Left lung (tissue), 10 donors: ENCODE measurements around the gene DPP9. TPM values are rescaled to one million over a fixed set of nuclear protein-coding genes. Genes with fewer than 3 reads are reported as not detected.

Experiments
- ATAC-seq: fragments of 200-7000 bp; cut with Tn5 transposase; one replicate; pipeline ENCODE4 v1.9.1; 2020; ENCODE audit warnings: moderate library complexity
- DNase-seq, 4 donors: peaks; one replicate each; pipeline ENCODE4 v3.0.0-alpha.2; 2013 to 2020
- H3K27ac ChIP-seq, 2 donors: fragments of 200-600 bp; sonication (generic) in 1 of 2; one replicate each; pipeline versions ENCODE4 v1.5.0 to v1.8.0; 2020 to 2021
- H3K27me3 ChIP-seq, 2 donors: fragments of 200-600 bp; sonication (generic) in 1 of 2; one replicate each; pipeline versions ENCODE4 v1.5.0 to v1.8.0; 2020 to 2021
- H3K36me3 ChIP-seq, 2 donors: fragments of 200-600 bp; sonication (generic) in 1 of 2; one replicate each; pipeline versions ENCODE4 v1.5.0 to v1.8.0; 2020 to 2021
- H3K4me1 ChIP-seq, 2 donors: fragments of 200-600 bp; one replicate each; pipeline ENCODE4 v1.8.0; 2021
- H3K4me3 ChIP-seq, 2 donors: fragments of 200-600 bp; sonication (generic) in 1 of 2; one replicate each; pipeline versions ENCODE4 v1.5.0 to v1.8.0; 2020 to 2021; ENCODE audit warnings: mild to moderate bottlenecking in 1 of 2
- H3K9me3 ChIP-seq, 2 donors: fragments of 200-600 bp; sonication (generic) in 1 of 2; one replicate each; pipeline versions ENCODE4 v1.5.0 to v1.8.0; 2020 to 2021
- intact Hi-C, 2 donors: fragments of 100-400 bp; cut with DNase I; formaldehyde crosslinking; loops; one replicate each; pipeline versions ENCODE4 v1.11.2 to v1.14.2; 2022
- polyA plus RNA-seq, 6 donors: library from polyadenylated mRNA; unstranded; fragments of 120-200 nt; gene quantifications; one replicate each; pipeline ENCODE4 v1.2.1, GENCODE V29; 2013; ENCODE audit not compliant: insufficient read length in 6 of 6
- total RNA-seq, 2 donors: library from RNA; stranded (reverse); fragmentation: NEBNext Ultra II Directional; extraction: Animal tissue kit (Norgen Biotek cat#: 25700); gene quantifications; one replicate each; pipeline ENCODE4 v1.2.1, GENCODE V29; 2021
- TF ChIP-seq, protein P1 (sequence below), 2 donors: fragments of 200-600 bp; sonication (generic) in 1 of 2; IDR thresholded peaks; one replicate each; pipeline versions ENCODE4 v1.5.0 to v1.8.0; 2021; ENCODE audit warnings: antibody characterized with exemption in 2 of 2
- donor health status: DM: no; HTN: yes; CAD: no.
- donor health status: DM: no; HTN: no; CAD: no.

DPP9 gene
- total and polyA plus RNA-seq, 8 donors: 25.2 to 95.5 (median 31.3) TPM

DNA sequence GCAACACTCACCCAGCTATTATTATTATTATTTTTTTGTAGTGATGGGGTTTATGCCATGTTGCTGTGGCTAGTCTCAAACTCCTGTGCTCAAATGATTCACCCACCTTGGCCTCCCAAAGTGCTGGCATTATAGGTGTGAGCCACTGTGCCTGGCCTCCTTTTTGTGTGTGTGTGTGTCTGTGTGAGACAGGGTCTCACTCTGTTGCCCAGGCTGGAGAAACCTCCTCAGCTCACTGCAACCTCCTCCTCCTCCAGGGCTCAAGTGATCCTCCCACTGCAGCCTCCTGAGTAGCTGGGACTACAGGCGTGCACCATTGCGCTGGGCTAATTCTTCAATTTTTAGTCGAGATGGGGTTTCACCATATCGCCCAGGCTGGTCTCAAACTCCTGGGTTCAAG lies 49.9 kb downstream of the DPP9 start:
- intact Hi-C loops: no loop called here
- no peak for ATAC-seq

DNA sequence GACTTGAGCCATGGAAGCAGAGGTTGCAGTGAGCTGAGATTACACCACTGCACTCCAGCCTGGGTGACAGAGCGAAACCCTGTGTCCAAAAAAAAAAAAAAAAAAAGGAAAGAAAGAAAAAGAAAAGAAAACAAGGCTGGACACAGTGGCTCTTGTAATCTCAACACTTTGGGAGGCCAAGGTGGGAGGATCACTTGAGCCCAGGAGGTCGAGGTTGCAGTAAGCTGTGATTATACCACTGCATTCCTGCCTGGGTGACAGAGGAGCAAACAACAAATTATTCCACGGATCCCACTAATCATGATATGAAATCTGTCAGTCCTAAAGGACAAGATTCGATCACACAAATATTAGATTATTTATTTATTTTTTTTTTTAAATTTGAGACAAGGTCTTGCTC lies 50.4 kb downstream of the DPP9 start:
- intact Hi-C loops: no loop called here
- H3K4me3 ChIP-seq: no peak overlapping the region
- H3K4me1 ChIP-seq: peaks cover 10 to 18% of the 10 kb centered on the region in 2 donors
- H3K36me3 ChIP-seq: peaks cover 0 to 43% of the 10 kb centered on the region in 2 donors
- DNase-seq (no peak), ATAC-seq (no peak)
- TF ChIP-seq, protein P1, sequence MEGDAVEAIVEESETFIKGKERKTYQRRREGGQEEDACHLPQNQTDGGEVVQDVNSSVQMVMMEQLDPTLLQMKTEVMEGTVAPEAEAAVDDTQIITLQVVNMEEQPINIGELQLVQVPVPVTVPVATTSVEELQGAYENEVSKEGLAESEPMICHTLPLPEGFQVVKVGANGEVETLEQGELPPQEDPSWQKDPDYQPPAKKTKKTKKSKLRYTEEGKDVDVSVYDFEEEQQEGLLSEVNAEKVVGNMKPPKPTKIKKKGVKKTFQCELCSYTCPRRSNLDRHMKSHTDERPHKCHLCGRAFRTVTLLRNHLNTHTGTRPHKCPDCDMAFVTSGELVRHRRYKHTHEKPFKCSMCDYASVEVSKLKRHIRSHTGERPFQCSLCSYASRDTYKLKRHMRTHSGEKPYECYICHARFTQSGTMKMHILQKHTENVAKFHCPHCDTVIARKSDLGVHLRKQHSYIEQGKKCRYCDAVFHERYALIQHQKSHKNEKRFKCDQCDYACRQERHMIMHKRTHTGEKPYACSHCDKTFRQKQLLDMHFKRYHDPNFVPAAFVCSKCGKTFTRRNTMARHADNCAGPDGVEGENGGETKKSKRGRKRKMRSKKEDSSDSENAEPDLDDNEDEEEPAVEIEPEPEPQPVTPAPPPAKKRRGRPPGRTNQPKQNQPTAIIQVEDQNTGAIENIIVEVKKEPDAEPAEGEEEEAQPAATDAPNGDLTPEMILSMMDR (IDR thresholded peaks at IDR 0.05): no peak
- H3K9me3 ChIP-seq: no peaks in the 10 kb centered on the region
- no peaks in the 10 kb centered on the region for H3K27me3 ChIP-seq
- H3K27ac ChIP-seq: no peak overlapping the region

More for the DNA sequence above, 49.9 kb downstream of the DPP9 start:
- Histone ChIP-seq H3K36me3 (peaks cover 0 to 43% of the 10 kb centered on the region in 2 donors), H3K9me3 (no peaks in the 10 kb centered on the region), H3K4me3 (no peak overlapping the region), H3K4me1 (peaks cover 7 to 13% of the 10 kb centered on the region in 2 donors), H3K27me3 (no peaks in the 10 kb centered on the region), H3K27ac (no peak overlapping the region)
- TF ChIP-seq, protein P1 (IDR thresholded peaks at IDR 0.05): no peak
- no peak for DNase-seq

DNA sequence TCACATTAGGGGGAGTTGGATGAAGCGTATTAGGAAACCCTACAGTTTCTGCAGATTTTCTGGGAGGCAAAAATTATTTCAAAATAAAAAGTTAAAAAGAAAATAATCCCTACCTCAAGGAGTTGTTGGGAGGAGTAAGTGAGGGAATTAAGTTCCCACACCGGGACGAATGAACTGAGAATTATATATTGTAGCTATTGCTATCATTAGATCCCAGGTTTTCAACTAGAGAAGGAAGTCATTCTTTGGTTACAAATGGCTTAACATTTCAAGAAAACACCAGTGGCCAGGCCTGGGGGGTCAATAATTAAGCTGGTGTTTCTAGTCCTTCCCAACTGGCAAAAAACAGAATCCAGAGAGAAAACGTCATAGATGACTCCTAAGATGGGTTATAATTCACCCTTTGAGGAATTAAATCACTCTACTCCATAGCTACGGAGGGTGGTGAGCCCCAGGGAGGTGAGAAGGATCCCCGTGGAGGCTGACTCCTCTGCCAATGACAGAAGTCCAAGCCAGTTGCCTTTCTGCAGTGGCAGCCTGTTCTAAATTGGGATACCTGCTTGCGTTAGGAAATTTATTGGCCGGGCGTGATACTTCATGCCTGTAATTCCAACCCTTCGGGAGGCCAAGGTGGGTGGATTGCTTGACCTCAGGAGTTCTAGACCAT lies 52.3 kb downstream of the DPP9 start:
- H3K27ac ChIP-seq: peak overlapping the region in 1 of 2 donors; percentile 69

DNA sequence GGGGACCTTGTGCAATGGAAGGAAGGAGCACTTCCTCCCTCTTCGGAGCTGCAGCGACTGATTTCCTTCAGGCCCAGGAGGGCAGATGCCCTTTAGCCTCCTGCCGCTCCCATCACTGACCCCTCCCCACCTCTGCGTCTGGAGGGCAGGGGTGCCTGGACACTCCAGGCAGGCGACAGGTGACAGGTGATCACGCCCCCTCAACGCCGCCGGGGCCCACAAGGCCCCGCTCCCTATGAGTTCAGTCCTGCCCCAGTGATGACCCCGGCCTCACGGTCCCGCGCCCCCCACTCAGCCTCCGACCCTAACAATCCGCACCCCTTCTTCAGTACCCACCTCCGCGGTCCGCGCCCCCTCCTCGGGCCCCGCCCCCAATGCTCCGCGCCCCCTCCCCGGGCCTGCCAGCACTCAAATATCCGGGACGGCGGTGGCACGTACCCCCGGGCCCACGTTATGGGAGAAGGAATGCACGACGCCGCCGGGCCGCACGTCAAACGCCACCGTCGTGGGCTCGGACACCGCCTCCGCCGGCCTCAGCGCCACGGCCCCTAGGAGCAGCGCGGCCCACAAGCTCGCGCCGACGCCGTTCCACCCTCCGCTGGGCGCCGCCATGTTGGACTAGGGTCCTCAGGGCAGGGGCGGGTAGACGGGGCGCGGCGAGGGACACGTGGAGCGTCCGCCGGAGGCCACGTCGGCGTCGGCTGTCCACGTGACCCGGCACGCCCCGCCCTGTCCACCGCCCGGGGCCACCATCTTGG lies 53.7 kb downstream of the DPP9 start, which contains the start of gene MYDGF:
MYDGF (minus strand) TSS at position 620 of the 758 bp plus-strand sequence; CDS start at position 612, 8 bp downstream.
- peaks cover 0 to 43% of the 10 kb centered on the region in 2 donors for H3K36me3 ChIP-seq
- no peaks in the 10 kb centered on the region for H3K27me3 ChIP-seq
- H3K4me3 ChIP-seq: peak within 1 kb of the TSS; percentile 87 to 93
- peaks cover 10 to 34% of the 10 kb centered on the region in 2 donors for H3K4me1 ChIP-seq
- TF ChIP-seq, protein P1 (IDR thresholded peaks at IDR 0.05): no peak
- ATAC-seq (peak; percentile 99), DNase-seq (peak; percentile 72 to 98 (median 92))
- peak within 1 kb of the TSS; percentile 39 to 69 for H3K27ac ChIP-seq
- H3K9me3 ChIP-seq: no peaks in the 10 kb centered on the region
- intact Hi-C loops: no loop called here

More for the DNA sequence above, 52.3 kb downstream of the DPP9 start:
- Histone ChIP-seq H3K4me1 (peaks cover 10 to 34% of the 10 kb centered on the region in 2 donors), H3K4me3 (no peak overlapping the region), H3K9me3 (no peaks in the 10 kb centered on the region), H3K27me3 (no peaks in the 10 kb centered on the region), H3K36me3 (peaks cover 0 to 43% of the 10 kb centered on the region in 2 donors)
- ATAC-seq (no peak), DNase-seq (no peak)
- TF ChIP-seq, protein P1 (IDR thresholded peaks at IDR 0.05): no peak
- intact Hi-C loops: no loop called here

DNA sequence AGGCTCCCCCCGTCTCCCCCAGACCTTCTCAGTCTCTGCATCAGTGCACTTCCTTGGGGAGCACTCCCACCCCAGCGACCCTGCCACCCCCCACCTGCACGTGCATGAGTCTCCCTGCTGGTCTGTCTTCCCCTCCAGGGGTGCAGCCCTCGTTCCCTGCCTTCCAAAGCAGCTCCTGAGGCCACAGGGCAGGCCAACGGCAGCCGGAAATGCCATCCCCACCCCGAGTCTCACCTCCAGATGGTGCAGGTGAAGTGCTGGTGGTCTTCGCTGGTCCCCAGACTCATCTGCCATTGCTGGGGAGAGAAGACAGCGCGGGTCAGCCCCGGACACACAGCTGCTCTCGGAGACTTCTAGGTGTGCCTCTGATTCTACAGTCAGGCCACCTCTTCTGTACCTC lies 59.0 kb downstream of the DPP9 start:
- no peak overlapping the region for H3K4me3 ChIP-seq
- ATAC-seq (no peak), DNase-seq (no peak)
- no peak overlapping the region for H3K27ac ChIP-seq
- intact Hi-C loops: no loop called here
- peaks cover 0 to 85% of the 10 kb centered on the region in 2 donors for H3K36me3 ChIP-seq
- H3K4me1 ChIP-seq: peaks cover 10 to 30% of the 10 kb centered on the region in 2 donors
- no peaks in the 10 kb centered on the region for H3K9me3 ChIP-seq
- H3K27me3 ChIP-seq: no peaks in the 10 kb centered on the region
- TF ChIP-seq, protein P1 (IDR thresholded peaks at IDR 0.05): no peak
